SW480 (cell line): ENCODE measurements around the gene CLIP1.
"Not testable (repeated sequence)": the region's sequence is repeated elsewhere in the genome, so short reads cannot be mapped to it uniquely, and the experiment has no call there.

Experiments
- DNase-seq: peaks from one replicate; pipeline ENCODE4 v3.0.0-alpha.2; 2016; ENCODE audit warnings: low spot score

Gene CLIP1

GRCh38 chr12:122395319-122395718 is 27.1 kb downstream of the CLIP1 start:
- no peak for DNase-seq

- no peak for DNase-seq
Measured at GRCh38 chr12:122394626-122395194, 27.8 kb downstream of the CLIP1 start.

- no peak for DNase-seq
Measured at GRCh38 chr12:122393817-122394216, 28.7 kb downstream of the CLIP1 start.

GRCh38 chr12:122392411-122392810 is 30.1 kb downstream of the CLIP1 start:
- no peak for DNase-seq

- DNase-seq, result no peak
Measured at GRCh38 chr12:122389677-122390076, 32.8 kb downstream of the CLIP1 start.

- DNase-seq, result no peak
Measured at GRCh38 chr12:122387887-122388286, 34.6 kb downstream of the CLIP1 start.

GRCh38 chr12:122385171-122386016 is 37.1 kb downstream of the CLIP1 start:
- DNase-seq, result no peak

- DNase-seq, result no peak
Measured at GRCh38 chr12:122382919-122383350, 39.5 kb downstream of the CLIP1 start.

- no peak for DNase-seq
Measured at GRCh38 chr12:122381021-122381420, 41.4 kb downstream of the CLIP1 start.

- not testable (repeated sequence) for DNase-seq
Measured at GRCh38 chr12:122376751-122377150, 45.7 kb downstream of the CLIP1 start.

- no peak for DNase-seq
Measured at GRCh38 chr12:122374707-122375106, 47.8 kb downstream of the CLIP1 start.

- no peak for DNase-seq
Measured at GRCh38 chr12:122371475-122372045, 50.9 kb downstream of the CLIP1 start.

- peak; percentile 5 for DNase-seq
Measured at GRCh38 chr12:122368361-122369073, 54.0 kb downstream of the CLIP1 start.

GRCh38 chr12:122367632-122368031 is 54.8 kb downstream of the CLIP1 start:
- not testable (repeated sequence) for DNase-seq

- DNase-seq, result peak; percentile 89
Measured at GRCh38 chr12:122366685-122367475, 55.6 kb downstream of the CLIP1 start.

GRCh38 chr12:122365226-122365625 is 57.2 kb downstream of the CLIP1 start:
- DNase-seq, result not testable (repeated sequence)

- DNase-seq, result no peak
Measured at GRCh38 chr12:122363782-122364181, 58.7 kb downstream of the CLIP1 start.

- DNase-seq, result no peak
Measured at GRCh38 chr12:122362755-122363154, 59.7 kb downstream of the CLIP1 start.

GRCh38 chr12:122358403-122358802 is 64.1 kb downstream of the CLIP1 start:
- not testable (repeated sequence) for DNase-seq

GRCh38 chr12:122357536-122357935 is 64.9 kb downstream of the CLIP1 start:
- not testable (repeated sequence) for DNase-seq

GRCh38 chr12:122356991-122357390 is 65.5 kb downstream of the CLIP1 start:
- not testable (repeated sequence) for DNase-seq

- DNase-seq, result peak; percentile 52
Measured at GRCh38 chr12:122356192-122356635, 66.3 kb downstream of the CLIP1 start.
